K562 (cell line): ENCODE data around the gene KCTD11. TPM values are rescaled to one million over a fixed set of nuclear protein-coding genes. Genes with fewer than 3 reads are reported as not detected.
A peak's percentile ranks its signal among the peaks of the same experiment; 100 is the strongest.

ENCODE experiments used
- CHAMP1 ChIP-seq: fragments of 450-650 bp; IDR thresholded peaks from 2 replicates; pipeline ENCODE4 v1.6.1; 2016; ENCODE audit warnings: mild to moderate bottlenecking
- CHD2 ChIP-seq: IDR thresholded peaks from 2 replicates; pipeline ENCODE4 v1.6.1; 2011; ENCODE audit warnings: low read depth, low read length
- E2F1 ChIP-seq: sonication (generic); formaldehyde crosslinking; IDR thresholded peaks from 2 replicates; pipeline ENCODE4 v1.8.1; 2023; ENCODE audit warnings: mild to moderate bottlenecking, missing genetic modification reagents, moderate library complexity
- ESRRB ChIP-seq: fragments of 250-450 bp; sonication (Bioruptor Pico); IDR thresholded peaks from 2 replicates; pipeline ENCODE4 v1.5.0; 2020; ENCODE audit warnings: mild to moderate bottlenecking, moderate library complexity, borderline replicate concordance
- MECOM ChIP-seq: fragments of 250-450 bp; sonication (Bioruptor Pico); IDR thresholded peaks from 2 replicates; pipeline ENCODE4 v1.8.0; 2022; ENCODE audit warnings: inconsistent platforms
- MXI1 ChIP-seq: IDR thresholded peaks from 2 replicates; pipeline ENCODE4 v1.6.1; 2011; ENCODE audit warnings: low read depth, mild to moderate bottlenecking, improper control_type of control experiment, low read length
- PBX2 ChIP-seq, 2 experiments: IDR thresholded peaks in 1 of 2; conservative IDR thresholded peaks in 1 of 2; 2 replicates each; pipeline ENCODE4 v1.6.1; 2016; ENCODE audit warnings: low read depth in 2 of 2, mild to moderate bottlenecking in 1 of 2, missing compliant biosample characterization in 1 of 2, missing genetic modification characterization in 1 of 2, moderate library complexity in 1 of 2
- SNRNP70 ChIP-seq: fragments of 200-400 bp; formaldehyde crosslinking; optimal IDR thresholded peaks from 2 replicates; pipeline ENCODE3; 2017; ENCODE audit warnings: low read depth, low read length
- TARDBP ChIP-seq: fragments of 450-650 bp; IDR thresholded peaks from 2 replicates; pipeline ENCODE4 v1.6.1; 2016
- XRCC3 ChIP-seq: fragments of 450-650 bp; IDR thresholded peaks from 2 replicates; pipeline ENCODE4 v1.6.1; 2017; ENCODE audit warnings: mild to moderate bottlenecking, moderate library complexity
- ZFP36 ChIP-seq: fragments of 150-350 bp; IDR thresholded peaks from 2 replicates; pipeline ENCODE4 v1.6.1; 2018; ENCODE audit warnings: low read length, low read depth; ENCODE audit not compliant: partially characterized antibody
- ZNF121 ChIP-seq: sonication (generic); formaldehyde crosslinking; conservative IDR thresholded peaks from 2 replicates; pipeline ENCODE4 v1.8.0; 2022; ENCODE audit warnings: missing genetic modification reagents
- ZNF785 ChIP-seq: fragments of 250-450 bp; sonication (Bioruptor Pico); IDR thresholded peaks from 2 replicates; pipeline ENCODE4 v1.4.0; 2020; ENCODE audit warnings: mild to moderate bottlenecking
- polyA plus RNA-seq, 8 experiments: library from polyadenylated mRNA; depleted of rRNA in 4 of 8; stranded (reverse) in 5 of 8; unstranded in 3 of 8; fragments of >200 nt; fragmentation: Nextera tagmentation in 2 of 8; fragmentation: Illumina TruSeq in 1 of 8; extraction: Ambion mirVana in 2 of 8; extraction: Trizol in 1 of 8; gene quantifications; 2 replicates each; pipeline versions ENCODE4 v1.2.1 to v1.2.3, GENCODE V29; 2011 to 2014; ENCODE audit warnings: inconsistent platforms in 1 of 8, missing spikeins in 1 of 8
- total RNA-seq, 7 experiments: library from RNA; depleted of rRNA in 6 of 7; stranded (reverse); fragments of >200 nt in 6 of 7; fragmentation: Illumina TruSeq in 2 of 7; extraction: Trizol in 2 of 7; gene quantifications; 2 replicates each; pipeline versions ENCODE4 v1.2.1 to v1.2.3, GENCODE V29; 2011 to 2021; ENCODE audit warnings: low replicate concordance in 1 of 7
- TF ChIP-seq, protein P1 (sequence below), 2 experiments: IDR thresholded peaks; 2 replicates each; pipeline ENCODE4 v1.6.1; 2012; ENCODE audit warnings: improper control_type of control experiment in 2 of 2, low read depth in 2 of 2, low read length in 2 of 2, borderline replicate concordance in 1 of 2
- TF ChIP-seq, protein P2 (sequence below): fragments of 250-450 bp; sonication (Bioruptor Pico); IDR thresholded peaks from 2 replicates; pipeline ENCODE4 v1.4.0; 2020; ENCODE audit warnings: borderline replicate concordance

KCTD11 gene
- total and polyA plus RNA-seq, 9 of the 15 experiments (the other 6 are each of a cell fraction or from before 2014, with no cell fraction given) = 0.01 to 3.2 (median 2.5) TPM; not detected in 1

- TF ChIP-seq CHAMP1 = no peak
- TF ChIP-seq PBX2 (CRISPR knock-in tag; IDR thresholded peaks at IDR 0.05; ENCODE audit: low read depth) = no peak
- TF ChIP-seq PBX2 (tag; conservative IDR thresholded peaks at IDR 0.05; ENCODE audit: low read depth) = no peak
- TF ChIP-seq ESRRB = no peak
- no peak for TF ChIP-seq MXI1
- TF ChIP-seq, protein P1, sequence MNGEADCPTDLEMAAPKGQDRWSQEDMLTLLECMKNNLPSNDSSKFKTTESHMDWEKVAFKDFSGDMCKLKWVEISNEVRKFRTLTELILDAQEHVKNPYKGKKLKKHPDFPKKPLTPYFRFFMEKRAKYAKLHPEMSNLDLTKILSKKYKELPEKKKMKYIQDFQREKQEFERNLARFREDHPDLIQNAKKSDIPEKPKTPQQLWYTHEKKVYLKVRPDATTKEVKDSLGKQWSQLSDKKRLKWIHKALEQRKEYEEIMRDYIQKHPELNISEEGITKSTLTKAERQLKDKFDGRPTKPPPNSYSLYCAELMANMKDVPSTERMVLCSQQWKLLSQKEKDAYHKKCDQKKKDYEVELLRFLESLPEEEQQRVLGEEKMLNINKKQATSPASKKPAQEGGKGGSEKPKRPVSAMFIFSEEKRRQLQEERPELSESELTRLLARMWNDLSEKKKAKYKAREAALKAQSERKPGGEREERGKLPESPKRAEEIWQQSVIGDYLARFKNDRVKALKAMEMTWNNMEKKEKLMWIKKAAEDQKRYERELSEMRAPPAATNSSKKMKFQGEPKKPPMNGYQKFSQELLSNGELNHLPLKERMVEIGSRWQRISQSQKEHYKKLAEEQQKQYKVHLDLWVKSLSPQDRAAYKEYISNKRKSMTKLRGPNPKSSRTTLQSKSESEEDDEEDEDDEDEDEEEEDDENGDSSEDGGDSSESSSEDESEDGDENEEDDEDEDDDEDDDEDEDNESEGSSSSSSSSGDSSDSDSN (IDR thresholded peaks at IDR 0.05; ENCODE audit: borderline replicate concordance in 1 of 2, low read depth in 2 of 2, low read length in 2 of 2) = peak; percentile 45 to 88; a peak in 2 of 4 replicates
- no peak for TF ChIP-seq E2F1
- no peak for TF ChIP-seq XRCC3
- TF ChIP-seq TARDBP = peak; percentile 37; the same call in 1 of the 2 replicates
- TF ChIP-seq CHD2 = peak; percentile 79
- no peak for TF ChIP-seq MECOM
- TF ChIP-seq ZNF121 = no peak
- TF ChIP-seq ZFP36 = no peak
- no peak for TF ChIP-seq SNRNP70
- no peak for TF ChIP-seq ZNF785
- TF ChIP-seq, protein P2, sequence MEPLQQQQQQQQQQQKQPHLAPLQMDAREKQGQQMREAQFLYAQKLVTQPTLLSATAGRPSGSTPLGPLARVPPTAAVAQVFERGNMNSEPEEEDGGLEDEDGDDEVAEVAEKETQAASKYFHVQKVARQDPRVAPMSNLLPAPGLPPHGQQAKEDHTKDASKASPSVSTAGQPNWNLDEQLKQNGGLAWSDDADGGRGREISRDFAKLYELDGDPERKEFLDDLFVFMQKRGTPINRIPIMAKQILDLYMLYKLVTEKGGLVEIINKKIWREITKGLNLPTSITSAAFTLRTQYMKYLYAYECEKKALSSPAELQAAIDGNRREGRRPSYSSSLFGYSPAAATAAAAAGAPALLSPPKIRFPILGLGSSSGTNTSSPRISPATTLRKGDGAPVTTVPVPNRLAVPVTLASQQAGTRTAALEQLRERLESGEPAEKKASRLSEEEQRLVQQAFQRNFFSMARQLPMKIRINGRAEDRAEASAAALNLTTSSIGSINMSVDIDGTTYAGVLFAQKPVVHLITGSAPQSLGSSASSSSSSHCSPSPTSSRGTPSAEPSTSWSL (CRISPR knock-in tag) = no peak
These were observed 52.2 kb downstream of the KCTD11 start, which contains the start of gene TMEM256 (continued) for GRCh38 chr17:7403977-7404736.
